Adrenal gland (tissue), 12 donors: ENCODE data around the gene A3GALT2. TPM values are rescaled to one million over a fixed set of nuclear protein-coding genes. Genes with fewer than 3 reads are reported as not detected.

Experiments used
- DNase-seq, 7 donors: peaks; one replicate each; pipeline ENCODE4 v3.0.0-alpha.2; 2019 to 2020
- H3K27ac ChIP-seq, 5 donors: fragments of 200-600 bp; sonication (generic) in 4 of 5; 1 replicate in 3 of 5; 2 replicates in 2 of 5; pipeline versions ENCODE4 v1.5.1 to v1.8.0; 2016 to 2020; ENCODE audit warnings: mild to moderate bottlenecking in 1 of 5
- H3K27me3 ChIP-seq: fragments of 200-600 bp; 2 replicates; pipeline ENCODE4 v1.8.0; 2021
- H3K36me3 ChIP-seq, 2 donors: fragments of 200-600 bp; replicated peaks in 1 of 2; 1 replicate in 1 of 2; 2 replicates in 1 of 2; pipeline versions ENCODE4 v1.5.1 to v1.8.0; 2018 to 2022
- H3K4me1 ChIP-seq, 2 donors: fragments of 200-600 bp; replicated peaks in 1 of 2; 1 replicate in 1 of 2; 2 replicates in 1 of 2; pipeline versions ENCODE4 v1.5.1 to v1.8.0; 2018 to 2021
- H3K4me3 ChIP-seq, 4 donors: fragments of 200-600 bp; sonication (generic) in 3 of 4; one replicate each; pipeline ENCODE4 v1.5.1; 2016 to 2018
- H3K9me3 ChIP-seq, 3 donors: fragments of 200-600 bp; sonication (generic) in 1 of 3; replicated peaks in 1 of 3; 1 replicate in 2 of 3; 2 replicates in 1 of 3; pipeline versions ENCODE4 v1.5.1 to v1.8.0; 2016 to 2021
- POLR2A ChIP-seq, 2 donors: fragments of 450-650 bp; IDR thresholded peaks; one replicate each; pipeline ENCODE4 v1.6.1; 2017; ENCODE audit warnings: antibody characterized with exemption in 2 of 2, mild to moderate bottlenecking in 2 of 2, moderate library complexity in 1 of 2
- WGBS, 4 donors: extraction: QIAGEN DNeasy Blood & Tissue Kit in 2 of 4; methylation state at CpG; one replicate each; pipeline versions ENCODE4 v1.1.5 to v1.1.7; 2013 to 2017; 5-methylcytosine and 5-hydroxymethylcytosine counted together
- intact Hi-C, 2 donors: fragments of 100-400 bp; cut with DNase I; formaldehyde crosslinking; loops; one replicate each; pipeline versions ENCODE4 v1.14.1 to v1.15.0; 2022 to 2023
- polyA plus RNA-seq, 3 donors: library from polyadenylated mRNA; stranded (reverse); fragments of 200-250 nt in 2 of 3; fragments of 350-450 nt in 1 of 3; fragmentation: Illumina TruSeq in 1 of 3; extraction: RNeasy Lipid Tissue Mini Kit (QIAGEN cat#74804) in 1 of 3; gene quantifications; one replicate each; pipeline ENCODE4 v1.2.3, GENCODE V29; 2013 to 2014
- total RNA-seq, 9 donors: library from RNA; depleted of rRNA in 4 of 9; stranded (reverse); fragments of >200 nt in 4 of 9; fragments of 120-200 nt in 1 of 9; fragmentation: NEBNext Ultra II Directional in 1 of 9; extraction: Animal tissue kit (Norgen Biotek cat#: 25700) in 1 of 9; gene quantifications; one replicate each; pipeline versions ENCODE4 v1.1.0 to v1.2.4, GENCODE V29; 2013 to 2023
- TF ChIP-seq, protein P1 (sequence below), 6 experiments: fragments of 450-650 bp in 4 of 6; fragments of 200-600 bp in 2 of 6; sonication (generic) in 1 of 6; IDR thresholded peaks; 1 replicate in 5 of 6; 2 replicates in 1 of 6; pipeline versions ENCODE4 v1.5.1 to v1.8.0; 2016 to 2021; ENCODE audit warnings: antibody characterized with exemption in 6 of 6, mild to moderate bottlenecking in 2 of 6, moderate library complexity in 1 of 6
- donor health status: healthy with polysubstance abuse.
- donor health status: Bipolar disorder and iron deficiency.
- donor health status: DM: yes; HTN: yes; CAD: no.
- donor health status: DM: no; HTN: no; CAD: no.
- donor health status: DM: no; HTN: no; CAD: no.
- donor health status: DM: yes; HTN: yes; CAD: no.

The A3GALT2 gene
- total and polyA plus RNA-seq, 12 donors = 0.17 to 0.49 TPM; not detected in 10

GRCh38 chr1:33341190-33341589 is 20.3 kb upstream of the A3GALT2 start:
- WGBS, 4 donors = 71 to 79% (median 74%) methylated on average over 6 of the region's 6 CpGs
- H3K9me3 ChIP-seq = no peaks in the 10 kb centered on the region
- TF ChIP-seq, protein P1, sequence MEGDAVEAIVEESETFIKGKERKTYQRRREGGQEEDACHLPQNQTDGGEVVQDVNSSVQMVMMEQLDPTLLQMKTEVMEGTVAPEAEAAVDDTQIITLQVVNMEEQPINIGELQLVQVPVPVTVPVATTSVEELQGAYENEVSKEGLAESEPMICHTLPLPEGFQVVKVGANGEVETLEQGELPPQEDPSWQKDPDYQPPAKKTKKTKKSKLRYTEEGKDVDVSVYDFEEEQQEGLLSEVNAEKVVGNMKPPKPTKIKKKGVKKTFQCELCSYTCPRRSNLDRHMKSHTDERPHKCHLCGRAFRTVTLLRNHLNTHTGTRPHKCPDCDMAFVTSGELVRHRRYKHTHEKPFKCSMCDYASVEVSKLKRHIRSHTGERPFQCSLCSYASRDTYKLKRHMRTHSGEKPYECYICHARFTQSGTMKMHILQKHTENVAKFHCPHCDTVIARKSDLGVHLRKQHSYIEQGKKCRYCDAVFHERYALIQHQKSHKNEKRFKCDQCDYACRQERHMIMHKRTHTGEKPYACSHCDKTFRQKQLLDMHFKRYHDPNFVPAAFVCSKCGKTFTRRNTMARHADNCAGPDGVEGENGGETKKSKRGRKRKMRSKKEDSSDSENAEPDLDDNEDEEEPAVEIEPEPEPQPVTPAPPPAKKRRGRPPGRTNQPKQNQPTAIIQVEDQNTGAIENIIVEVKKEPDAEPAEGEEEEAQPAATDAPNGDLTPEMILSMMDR (IDR thresholded peaks at IDR 0.05) = no peak
- TF ChIP-seq POLR2A (IDR thresholded peaks at IDR 0.05) = no peak
- peak overlapping the region in 1 of 4 donors; percentile 21 for H3K4me3 ChIP-seq
- peaks cover 0 to 8% of the 10 kb centered on the region in 2 donors for H3K36me3 ChIP-seq
- intact Hi-C loops = no loop called here
- DNase-seq = peak in 1 of 7 donors; percentile 11
- H3K27me3 ChIP-seq = no peaks in the 10 kb centered on the region
- peaks cover 81 to 100% of the 10 kb centered on the region in 2 donors for H3K4me1 ChIP-seq
- H3K27ac ChIP-seq = peak overlapping the region in 4 of 5 donors; percentile 4 to 97 (median 56)

GRCh38 chr1:33339413-33339812 is 18.5 kb upstream of the A3GALT2 start:
- DNase-seq = peak in 1 of 7 donors; percentile 43
- Histone ChIP-seq H3K9me3 (no peaks in the 10 kb centered on the region), H3K36me3 (peaks cover 0 to 12% of the 10 kb centered on the region in 2 donors), H3K27me3 (no peaks in the 10 kb centered on the region), H3K27ac (peak overlapping the region; percentile 62 to 97 (median 68)), H3K4me3 (no peak overlapping the region), H3K4me1 (peaks cover 81 to 100% of the 10 kb centered on the region in 2 donors)
- TF ChIP-seq, protein P1 (IDR thresholded peaks at IDR 0.05) = no peak
- TF ChIP-seq POLR2A (IDR thresholded peaks at IDR 0.05) = no peak
- intact Hi-C loops = no loop called here
- WGBS, 4 donors = 24 to 56% (median 46%) methylated on average over 2 of the region's 2 CpGs

- H3K36me3 ChIP-seq = peaks cover 0 to 14% of the 10 kb centered on the region in 2 donors
- H3K27me3 ChIP-seq = no peaks in the 10 kb centered on the region
- H3K9me3 ChIP-seq = no peaks in the 10 kb centered on the region
- intact Hi-C loops = no loop called here
- H3K27ac ChIP-seq = peak overlapping the region; percentile 62 to 97 (median 81)
- H3K4me3 ChIP-seq = peak overlapping the region in 1 of 4 donors; percentile 2
- DNase-seq = peak in 5 of 7 donors; percentile 50 to 76 (median 62)
- 36 to 43% (median 39%) methylated on average over 12 to 14 of the region's 14 CpGs for WGBS, 4 donors
- H3K4me1 ChIP-seq = peaks cover 80 to 100% of the 10 kb centered on the region in 2 donors
- TF ChIP-seq, protein P1 (IDR thresholded peaks at IDR 0.05) = no peak
- TF ChIP-seq POLR2A (IDR thresholded peaks at IDR 0.05) = peak; percentile 14 to 30
Observed at GRCh38 chr1:33338440-33339211, 17.7 kb upstream of the A3GALT2 start.

DNA sequence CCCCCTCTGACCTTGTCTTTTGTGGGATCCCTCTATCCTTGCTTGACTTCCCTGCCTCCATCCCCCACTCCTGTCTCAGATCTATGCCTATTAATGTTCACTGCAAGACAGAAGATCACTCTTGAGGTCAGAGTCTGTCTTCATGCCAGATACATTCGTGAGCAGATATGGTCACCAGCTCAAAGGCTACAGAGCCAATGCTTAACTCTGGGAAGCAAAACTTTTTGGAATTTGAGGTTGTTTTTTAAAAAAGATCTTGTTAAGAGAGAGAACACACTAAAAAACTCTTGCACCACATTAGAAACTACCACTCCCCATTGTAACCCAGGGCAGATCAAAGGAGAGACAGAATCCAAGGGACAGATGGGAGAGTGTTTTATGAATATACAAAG is 17.1 kb upstream of the A3GALT2 start:
- H3K36me3 ChIP-seq = peaks cover 0 to 18% of the 10 kb centered on the region in 2 donors
- peak overlapping the region in 1 of 4 donors; percentile 5 for H3K4me3 ChIP-seq
- WGBS, 4 donors = 5 to 19% (median 9%) methylated on average over 1 of the region's 1 CpG
- H3K9me3 ChIP-seq = no peaks in the 10 kb centered on the region
- H3K27ac ChIP-seq = peak overlapping the region; percentile 62 to 97 (median 81)
- peak in 3 of 7 donors; percentile 15 to 56 (median 40) for DNase-seq
- intact Hi-C loops = no loop called here
- H3K4me1 ChIP-seq = peaks cover 81 to 100% of the 10 kb centered on the region in 2 donors
- TF ChIP-seq POLR2A (IDR thresholded peaks at IDR 0.05) = no peak
- TF ChIP-seq, protein P1 (IDR thresholded peaks at IDR 0.05) = no peak
- H3K27me3 ChIP-seq = no peaks in the 10 kb centered on the region
